Measurements from ENCODE around the gene FRMPD1.

Gene FRMPD1

GRCh38 chr9:37617832-37618231 is 32.9 kb upstream of the FRMPD1 start:
- Histone ChIP-seq H3K27me3 (ENCODE audit: control insufficient read depth, insufficient read depth, low read length) (no peaks in the 10 kb centered on the region), H3K4me1 (ENCODE audit: control insufficient read depth, insufficient read depth, low read length) (no peaks in the 10 kb centered on the region), H3K9me3 (ENCODE audit: control insufficient read depth, insufficient read depth, low read length) (no peaks in the 10 kb centered on the region), H3K27ac (ENCODE audit: low read length) (no peak overlapping the region), H3K36me3 (ENCODE audit: control insufficient read depth, insufficient read depth, low read length) (no peaks in the 10 kb centered on the region), H3K4me3 (ENCODE audit: low read length) (no peak overlapping the region)
- no CpG with 5 or more reads among the region's 4 CpGs for WGBS (ENCODE audit: insufficient coverage, insufficient read length)
- DNase-seq (ENCODE audit: low read depth, low spot score), result no peak

- no peaks in the 10 kb centered on the region for H3K4me1 ChIP-seq (ENCODE audit: control insufficient read depth, insufficient read depth, low read length)
- H3K9me3 ChIP-seq (ENCODE audit: control insufficient read depth, insufficient read depth, low read length), result no peaks in the 10 kb centered on the region
- H3K36me3 ChIP-seq (ENCODE audit: control insufficient read depth, insufficient read depth, low read length), result no peaks in the 10 kb centered on the region
- H3K27me3 ChIP-seq (ENCODE audit: control insufficient read depth, insufficient read depth, low read length), result no peaks in the 10 kb centered on the region
- no CpG with 5 or more reads among the region's 4 CpGs for WGBS (ENCODE audit: insufficient coverage, insufficient read length)
- H3K27ac ChIP-seq (ENCODE audit: low read length), result no peak overlapping the region
- DNase-seq (ENCODE audit: low read depth, low spot score), result no peak
- H3K4me3 ChIP-seq (ENCODE audit: low read length), result no peak overlapping the region
Observed at GRCh38 chr9:37618817-37619216, 31.9 kb upstream of the FRMPD1 start.

- no CpG with 5 or more reads among the region's 3 CpGs for WGBS (ENCODE audit: insufficient coverage, insufficient read length)
- H3K4me3 ChIP-seq (ENCODE audit: low read length), result no peak overlapping the region
- H3K9me3 ChIP-seq (ENCODE audit: control insufficient read depth, insufficient read depth, low read length), result no peaks in the 10 kb centered on the region
- H3K4me1 ChIP-seq (ENCODE audit: control insufficient read depth, insufficient read depth, low read length), result no peaks in the 10 kb centered on the region
- H3K36me3 ChIP-seq (ENCODE audit: control insufficient read depth, insufficient read depth, low read length), result no peaks in the 10 kb centered on the region
- no peak overlapping the region for H3K27ac ChIP-seq (ENCODE audit: low read length)
- DNase-seq (ENCODE audit: low read depth, low spot score), result no peak
- no peaks in the 10 kb centered on the region for H3K27me3 ChIP-seq (ENCODE audit: control insufficient read depth, insufficient read depth, low read length)
Observed at GRCh38 chr9:37619806-37620205, 30.9 kb upstream of the FRMPD1 start.

- Histone ChIP-seq H3K27me3 (ENCODE audit: control insufficient read depth, insufficient read depth, low read length) (no peaks in the 10 kb centered on the region), H3K36me3 (ENCODE audit: control insufficient read depth, insufficient read depth, low read length) (no peaks in the 10 kb centered on the region), H3K4me1 (ENCODE audit: control insufficient read depth, insufficient read depth, low read length) (no peaks in the 10 kb centered on the region), H3K4me3 (ENCODE audit: low read length) (no peak overlapping the region), H3K9me3 (ENCODE audit: control insufficient read depth, insufficient read depth, low read length) (no peaks in the 10 kb centered on the region), H3K27ac (ENCODE audit: low read length) (no peak overlapping the region)
- DNase-seq (ENCODE audit: low read depth, low spot score), result no peak
- no CpG with 5 or more reads among the region's 1 CpG for WGBS (ENCODE audit: insufficient coverage, insufficient read length)
Observed at GRCh38 chr9:37620396-37620795, 30.4 kb upstream of the FRMPD1 start.

- Histone ChIP-seq H3K27ac (ENCODE audit: low read length) (no peak overlapping the region), H3K9me3 (ENCODE audit: control insufficient read depth, insufficient read depth, low read length) (no peaks in the 10 kb centered on the region), H3K27me3 (ENCODE audit: control insufficient read depth, insufficient read depth, low read length) (no peaks in the 10 kb centered on the region), H3K36me3 (ENCODE audit: control insufficient read depth, insufficient read depth, low read length) (no peaks in the 10 kb centered on the region), H3K4me3 (ENCODE audit: low read length) (no peak overlapping the region), H3K4me1 (ENCODE audit: control insufficient read depth, insufficient read depth, low read length) (no peaks in the 10 kb centered on the region)
- DNase-seq (ENCODE audit: low read depth, low spot score), result no peak
- WGBS (ENCODE audit: insufficient coverage, insufficient read length), result no CpG with 5 or more reads among the region's 9 CpGs
Observed at GRCh38 chr9:37621273-37622121, 29.3 kb upstream of the FRMPD1 start.

- H3K27me3 ChIP-seq (ENCODE audit: control insufficient read depth, insufficient read depth, low read length), result no peaks in the 10 kb centered on the region
- no peaks in the 10 kb centered on the region for H3K9me3 ChIP-seq (ENCODE audit: control insufficient read depth, insufficient read depth, low read length)
- H3K4me3 ChIP-seq (ENCODE audit: low read length), result no peak overlapping the region
- H3K4me1 ChIP-seq (ENCODE audit: control insufficient read depth, insufficient read depth, low read length), result no peaks in the 10 kb centered on the region
- DNase-seq (ENCODE audit: low read depth, low spot score), result no peak
- no peak overlapping the region for H3K27ac ChIP-seq (ENCODE audit: low read length)
- no peaks in the 10 kb centered on the region for H3K36me3 ChIP-seq (ENCODE audit: control insufficient read depth, insufficient read depth, low read length)
- WGBS (ENCODE audit: insufficient coverage, insufficient read length), result no CpG with 5 or more reads among the region's 4 CpGs
Observed at GRCh38 chr9:37622462-37622861, 28.3 kb upstream of the FRMPD1 start.

- Histone ChIP-seq H3K4me1 (ENCODE audit: control insufficient read depth, insufficient read depth, low read length) (no peaks in the 10 kb centered on the region), H3K27me3 (ENCODE audit: control insufficient read depth, insufficient read depth, low read length) (no peaks in the 10 kb centered on the region), H3K9me3 (ENCODE audit: control insufficient read depth, insufficient read depth, low read length) (no peaks in the 10 kb centered on the region), H3K36me3 (ENCODE audit: control insufficient read depth, insufficient read depth, low read length) (no peaks in the 10 kb centered on the region), H3K27ac (ENCODE audit: low read length) (no peak overlapping the region), H3K4me3 (ENCODE audit: low read length) (no peak overlapping the region)
- no CpG with 5 or more reads among the region's 2 CpGs for WGBS (ENCODE audit: insufficient coverage, insufficient read length)
- no peak for DNase-seq (ENCODE audit: low read depth, low spot score)
Observed at GRCh38 chr9:37623267-37623666, 27.5 kb upstream of the FRMPD1 start.

GRCh38 chr9:37624073-37624472 is 26.7 kb upstream of the FRMPD1 start:
- Histone ChIP-seq H3K9me3 (ENCODE audit: control insufficient read depth, insufficient read depth, low read length) (no peaks in the 10 kb centered on the region), H3K27ac (ENCODE audit: low read length) (no peak overlapping the region), H3K27me3 (ENCODE audit: control insufficient read depth, insufficient read depth, low read length) (no peaks in the 10 kb centered on the region), H3K4me3 (ENCODE audit: low read length) (no peak overlapping the region), H3K36me3 (ENCODE audit: control insufficient read depth, insufficient read depth, low read length) (no peaks in the 10 kb centered on the region), H3K4me1 (ENCODE audit: control insufficient read depth, insufficient read depth, low read length) (no peaks in the 10 kb centered on the region)
- WGBS (ENCODE audit: insufficient coverage, insufficient read length), result no CpG with 5 or more reads among the region's 1 CpG
- no peak for DNase-seq (ENCODE audit: low read depth, low spot score)

- H3K4me3 ChIP-seq (ENCODE audit: low read length), result no peak overlapping the region
- no peak for DNase-seq (ENCODE audit: low read depth, low spot score)
- H3K27ac ChIP-seq (ENCODE audit: low read length), result no peak overlapping the region
- no peaks in the 10 kb centered on the region for H3K4me1 ChIP-seq (ENCODE audit: control insufficient read depth, insufficient read depth, low read length)
- WGBS (ENCODE audit: insufficient coverage, insufficient read length), result no CpG with 5 or more reads among the region's 5 CpGs
- H3K36me3 ChIP-seq (ENCODE audit: control insufficient read depth, insufficient read depth, low read length), result no peaks in the 10 kb centered on the region
- H3K9me3 ChIP-seq (ENCODE audit: control insufficient read depth, insufficient read depth, low read length), result no peaks in the 10 kb centered on the region
- no peaks in the 10 kb centered on the region for H3K27me3 ChIP-seq (ENCODE audit: control insufficient read depth, insufficient read depth, low read length)
Observed at GRCh38 chr9:37625036-37625757, 25.6 kb upstream of the FRMPD1 start.

- no peak for DNase-seq (ENCODE audit: low read depth, low spot score)
- Histone ChIP-seq H3K36me3 (ENCODE audit: control insufficient read depth, insufficient read depth, low read length) (no peaks in the 10 kb centered on the region), H3K4me3 (ENCODE audit: low read length) (no peak overlapping the region), H3K27ac (ENCODE audit: low read length) (no peak overlapping the region), H3K4me1 (ENCODE audit: control insufficient read depth, insufficient read depth, low read length) (no peaks in the 10 kb centered on the region), H3K27me3 (ENCODE audit: control insufficient read depth, insufficient read depth, low read length) (no peaks in the 10 kb centered on the region), H3K9me3 (ENCODE audit: control insufficient read depth, insufficient read depth, low read length) (no peaks in the 10 kb centered on the region)
- WGBS (ENCODE audit: insufficient coverage, insufficient read length), result no CpG with 5 or more reads among the region's 12 CpGs
Observed at GRCh38 chr9:37625758-37626147, 25.0 kb upstream of the FRMPD1 start.
